OCI-LY1 (cell line): ENCODE results near the gene SLC7A7.

Experiments
- H2AFZ ChIP-seq: fragments of 200-600 bp; sonication (generic), shearing (Covaris generic); 2 replicates; pipeline ENCODE4 v1.6.0; 2014; ENCODE audit warnings: antibody characterized with exemption, mild to moderate bottlenecking, low read length
- H3F3A ChIP-seq: fragments of 200-600 bp; sonication (generic), shearing (Covaris generic); 2 replicates; pipeline ENCODE4 v1.6.0; 2014; ENCODE audit warnings: mild to moderate bottlenecking, antibody characterized with exemption, low read length, moderate library complexity; ENCODE audit not compliant: insufficient read depth
- H3K27ac ChIP-seq: fragments of 200-600 bp; sonication (generic); 2 replicates; pipeline ENCODE4 v1.5.1; 2014; ENCODE audit warnings: low read length, mixed run types, mild to moderate bottlenecking, low read depth; ENCODE audit not compliant: poor library complexity, severe bottlenecking
- H3K27me3 ChIP-seq: fragments of 200-600 bp; sonication (generic); 2 replicates; pipeline ENCODE4 v1.6.0; 2014; ENCODE audit warnings: antibody characterized with exemption, mild to moderate bottlenecking, low read length, moderate library complexity; ENCODE audit not compliant: insufficient read depth
- H3K36me3 ChIP-seq: fragments of 200-600 bp; sonication (generic); 2 replicates; pipeline ENCODE4 v1.6.1; 2014; ENCODE audit warnings: mild to moderate bottlenecking, antibody characterized with exemption, low read length, moderate library complexity, mixed read lengths; ENCODE audit not compliant: insufficient read depth
- H3K4me1 ChIP-seq: fragments of 200-600 bp; sonication (generic); 2 replicates; pipeline ENCODE4 v1.5.1; 2014; ENCODE audit warnings: mild to moderate bottlenecking, low read length, moderate library complexity; ENCODE audit not compliant: insufficient read depth, severe bottlenecking
- H3K4me2 ChIP-seq: fragments of 200-600 bp; sonication (generic), shearing (Covaris generic); 2 replicates; pipeline ENCODE4 v1.6.1; 2014; ENCODE audit warnings: low read length
- H3K4me3 ChIP-seq: fragments of 200-600 bp; sonication (generic); 2 replicates; pipeline ENCODE4 v1.5.1; 2014; ENCODE audit warnings: low read length, low read depth, mild to moderate bottlenecking, mixed read lengths; ENCODE audit not compliant: poor library complexity, severe bottlenecking
- H3K79me2 ChIP-seq: fragments of 200-600 bp; shearing (Covaris generic); 2 replicates; pipeline ENCODE4 v1.6.1; 2016; ENCODE audit warnings: mixed run types, low read length, mixed read lengths; ENCODE audit not compliant: insufficient read depth
- H3K9ac ChIP-seq: fragments of 200-600 bp; sonication (generic), shearing (Covaris generic); 2 replicates; pipeline ENCODE4 v1.6.1; 2014; ENCODE audit warnings: mild to moderate bottlenecking, low read length, mixed read lengths
- H3K9me2 ChIP-seq: fragments of 200-600 bp; sonication (generic), shearing (Covaris generic); 2 replicates; pipeline ENCODE4 v1.6.1; 2014; ENCODE audit warnings: low read depth, mild to moderate bottlenecking, low read length, mixed read lengths
- H3K9me3 ChIP-seq: fragments of 200-600 bp; shearing (Covaris generic); 2 replicates; pipeline ENCODE4 v1.6.1; 2014; ENCODE audit warnings: low read length, mixed read lengths
- H4K20me1 ChIP-seq: fragments of 200-600 bp; sonication (generic), shearing (Covaris generic); 2 replicates; pipeline ENCODE4 v1.6.0; 2016; ENCODE audit warnings: mild to moderate bottlenecking, low read length; ENCODE audit not compliant: insufficient read depth
- CTCF ChIP-seq: fragments of 200-600 bp; sonication (generic), shearing (Covaris generic); IDR thresholded peaks from 2 replicates; pipeline ENCODE4 v1.5.1; 2017; ENCODE audit warnings: mild to moderate bottlenecking, antibody characterized with exemption, low read length, moderate library complexity, mixed read lengths
- EZH2 ChIP-seq: fragments of 200-600 bp; sonication (generic), shearing (Covaris generic); IDR thresholded peaks from 2 replicates; pipeline ENCODE4 v1.8.0; 2017; ENCODE audit warnings: borderline replicate concordance, mixed run types, mild to moderate bottlenecking, antibody characterized with exemption, low read length, moderate library complexity, mixed read lengths

The SLC7A7 gene

GRCh38 chr14:22847661-22848341, 32.6 kb upstream of the SLC7A7 start:
- no peaks in the 10 kb centered on the region for H4K20me1 ChIP-seq
- no peaks in the 10 kb centered on the region for H3K36me3 ChIP-seq
- H2AFZ ChIP-seq: no peak overlapping the region
- TF ChIP-seq EZH2 (no peak), CTCF (no peak)
- H3K4me2 ChIP-seq: no peak overlapping the region
- no peaks in the 10 kb centered on the region for H3K79me2 ChIP-seq
- no peak overlapping the region for H3K4me3 ChIP-seq
- H3K9me3 ChIP-seq: no peaks in the 10 kb centered on the region
- H3K27ac ChIP-seq: no peak overlapping the region
- H3K4me1 ChIP-seq: no peaks in the 10 kb centered on the region
- H3K9me2 ChIP-seq: no peaks in the 10 kb centered on the region
- no peak overlapping the region for H3K9ac ChIP-seq
- no peaks in the 10 kb centered on the region; the same call in 1 of the 2 replicates for H3K27me3 ChIP-seq
- no peaks in the 10 kb centered on the region for H3F3A ChIP-seq

GRCh38 chr14:22846811-22847307, 31.6 kb upstream of the SLC7A7 start:
- Histone ChIP-seq H4K20me1 (no peaks in the 10 kb centered on the region), H3F3A (no peaks in the 10 kb centered on the region), H3K27ac (no peak overlapping the region), H3K9me3 (no peaks in the 10 kb centered on the region), H3K9me2 (no peaks in the 10 kb centered on the region), H2AFZ (no peak overlapping the region), H3K27me3 (no peaks in the 10 kb centered on the region; the same call in 1 of the 2 replicates), H3K36me3 (no peaks in the 10 kb centered on the region), H3K4me2 (no peak overlapping the region), H3K9ac (no peak overlapping the region), H3K79me2 (no peaks in the 10 kb centered on the region), H3K4me1 (no peaks in the 10 kb centered on the region), H3K4me3 (no peak overlapping the region)
- TF ChIP-seq CTCF (no peak), EZH2 (no peak)

- Histone ChIP-seq H3K9ac (no peak overlapping the region), H3K9me3 (no peaks in the 10 kb centered on the region), H3K4me3 (no peak overlapping the region), H3K36me3 (no peaks in the 10 kb centered on the region), H3K9me2 (no peaks in the 10 kb centered on the region), H3F3A (no peaks in the 10 kb centered on the region), H3K27me3 (no peaks in the 10 kb centered on the region; the same call in 1 of the 2 replicates), H3K4me2 (no peak overlapping the region), H3K27ac (no peak overlapping the region), H2AFZ (no peak overlapping the region), H3K4me1 (no peaks in the 10 kb centered on the region), H4K20me1 (no peaks in the 10 kb centered on the region), H3K79me2 (no peaks in the 10 kb centered on the region)
- no peak for TF ChIP-seq EZH2
- TF ChIP-seq CTCF: no peak
Observed at GRCh38 chr14:22845821-22846625, 30.8 kb upstream of the SLC7A7 start.
